Measurements from ENCODE around the gene LARGE1. TPM values are rescaled to one million over a fixed set of nuclear protein-coding genes. Genes with fewer than 3 reads are reported as not detected.

LARGE1 gene
- total RNA-seq, 1 experiment from 2014 or later, result 1.5 TPM

DNA sequence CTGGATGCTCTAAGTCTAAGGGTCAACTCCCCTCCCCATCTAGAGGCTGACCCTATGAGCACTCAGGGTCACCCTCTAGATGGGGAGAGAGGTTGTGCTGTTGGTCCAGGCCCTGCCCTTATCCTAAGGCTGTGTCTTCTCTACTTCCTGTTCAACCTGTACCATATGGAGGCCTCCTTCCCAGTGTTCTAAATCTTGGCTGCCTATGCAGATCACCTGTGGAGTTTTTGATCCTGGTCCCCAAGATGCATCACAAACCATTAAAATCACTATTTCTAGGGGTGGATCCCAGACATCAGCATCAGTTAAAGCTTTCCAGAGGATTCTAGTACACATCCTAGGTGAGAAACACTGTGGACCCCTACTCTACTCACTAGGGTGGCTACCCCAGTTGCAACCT lies 26.2 kb downstream of the LARGE1 start:
- no peak overlapping the region for H3K9ac ChIP-seq (ENCODE audit: low read length)
- no peak overlapping the region for H2AFZ ChIP-seq (ENCODE audit: low read depth, low read length, poor library complexity, severe bottlenecking)
- no peaks in the 10 kb centered on the region for H3K79me2 ChIP-seq (ENCODE audit: insufficient read depth, low read length)
- no peak overlapping the region for H3K4me3 ChIP-seq (replicated peaks in 1 of 2; ENCODE audit: low read depth in 1 of 2, low read length in 2 of 2)
- no peaks in the 10 kb centered on the region for H3K36me3 ChIP-seq (ENCODE audit: control insufficient read depth in 1 of 2, insufficient read depth in 2 of 2, low read length in 2 of 2)
- H3K27me3 ChIP-seq (ENCODE audit: insufficient read depth, low read length), result no peaks in the 10 kb centered on the region
- ChIA-PET CTCF (no interaction called here), POLR2A (no interaction called here), RAD21 (ENCODE audit: low non-redundant PET in 1 of 2, low total read pairs in 2 of 2, uncharacterized antibody in 2 of 2, unreplicated experiment in 2 of 2) (no interaction called here)
- no peak overlapping the region for H3K4me2 ChIP-seq (ENCODE audit: low read length)
- TF ChIP-seq ELF1 (IDR thresholded peaks at IDR 0.05; ENCODE audit: borderline replicate concordance, low read depth), result no peak
- no peak for TF ChIP-seq ZNF274 (IDR thresholded peaks at IDR 0.05; ENCODE audit: low read depth, low read length)
- no peak for TF ChIP-seq FOSL1 (IDR thresholded peaks at IDR 0.05; ENCODE audit: low read depth)
- TF ChIP-seq, protein P1, sequence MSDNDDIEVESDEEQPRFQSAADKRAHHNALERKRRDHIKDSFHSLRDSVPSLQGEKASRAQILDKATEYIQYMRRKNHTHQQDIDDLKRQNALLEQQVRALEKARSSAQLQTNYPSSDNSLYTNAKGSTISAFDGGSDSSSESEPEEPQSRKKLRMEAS (IDR thresholded peaks at IDR 0.05), result no peak
- no peak for TF ChIP-seq POLR2A (IDR thresholded peaks at IDR 0.05; ENCODE audit: borderline replicate concordance, extremely low read depth, insufficient read depth, insufficient read length)
- TF ChIP-seq, protein P2, sequence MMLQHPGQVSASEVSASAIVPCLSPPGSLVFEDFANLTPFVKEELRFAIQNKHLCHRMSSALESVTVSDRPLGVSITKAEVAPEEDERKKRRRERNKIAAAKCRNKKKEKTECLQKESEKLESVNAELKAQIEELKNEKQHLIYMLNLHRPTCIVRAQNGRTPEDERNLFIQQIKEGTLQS (IDR thresholded peaks at IDR 0.05), result no peak
- TF ChIP-seq RAD21 (IDR thresholded peaks at IDR 0.05; ENCODE audit: low read depth), result no peak
- no peak for TF ChIP-seq EZH2 (IDR thresholded peaks at IDR 0.05)
- TF ChIP-seq, protein P3, sequence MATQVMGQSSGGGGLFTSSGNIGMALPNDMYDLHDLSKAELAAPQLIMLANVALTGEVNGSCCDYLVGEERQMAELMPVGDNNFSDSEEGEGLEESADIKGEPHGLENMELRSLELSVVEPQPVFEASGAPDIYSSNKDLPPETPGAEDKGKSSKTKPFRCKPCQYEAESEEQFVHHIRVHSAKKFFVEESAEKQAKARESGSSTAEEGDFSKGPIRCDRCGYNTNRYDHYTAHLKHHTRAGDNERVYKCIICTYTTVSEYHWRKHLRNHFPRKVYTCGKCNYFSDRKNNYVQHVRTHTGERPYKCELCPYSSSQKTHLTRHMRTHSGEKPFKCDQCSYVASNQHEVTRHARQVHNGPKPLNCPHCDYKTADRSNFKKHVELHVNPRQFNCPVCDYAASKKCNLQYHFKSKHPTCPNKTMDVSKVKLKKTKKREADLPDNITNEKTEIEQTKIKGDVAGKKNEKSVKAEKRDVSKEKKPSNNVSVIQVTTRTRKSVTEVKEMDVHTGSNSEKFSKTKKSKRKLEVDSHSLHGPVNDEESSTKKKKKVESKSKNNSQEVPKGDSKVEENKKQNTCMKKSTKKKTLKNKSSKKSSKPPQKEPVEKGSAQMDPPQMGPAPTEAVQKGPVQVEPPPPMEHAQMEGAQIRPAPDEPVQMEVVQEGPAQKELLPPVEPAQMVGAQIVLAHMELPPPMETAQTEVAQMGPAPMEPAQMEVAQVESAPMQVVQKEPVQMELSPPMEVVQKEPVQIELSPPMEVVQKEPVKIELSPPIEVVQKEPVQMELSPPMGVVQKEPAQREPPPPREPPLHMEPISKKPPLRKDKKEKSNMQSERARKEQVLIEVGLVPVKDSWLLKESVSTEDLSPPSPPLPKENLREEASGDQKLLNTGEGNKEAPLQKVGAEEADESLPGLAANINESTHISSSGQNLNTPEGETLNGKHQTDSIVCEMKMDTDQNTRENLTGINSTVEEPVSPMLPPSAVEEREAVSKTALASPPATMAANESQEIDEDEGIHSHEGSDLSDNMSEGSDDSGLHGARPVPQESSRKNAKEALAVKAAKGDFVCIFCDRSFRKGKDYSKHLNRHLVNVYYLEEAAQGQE (IDR thresholded peaks at IDR 0.05; ENCODE audit: low read depth), result no peak
- TF ChIP-seq SIN3A (IDR thresholded peaks at IDR 0.05; ENCODE audit: low read depth), result no peak
- TF ChIP-seq EGR1 (IDR thresholded peaks at IDR 0.05; ENCODE audit: low read depth), result no peak
- no peak for TF ChIP-seq JUND (IDR thresholded peaks at IDR 0.05)
- no peak for TF ChIP-seq SP1 (IDR thresholded peaks at IDR 0.05; ENCODE audit: low read depth)
- TF ChIP-seq, protein P4, sequence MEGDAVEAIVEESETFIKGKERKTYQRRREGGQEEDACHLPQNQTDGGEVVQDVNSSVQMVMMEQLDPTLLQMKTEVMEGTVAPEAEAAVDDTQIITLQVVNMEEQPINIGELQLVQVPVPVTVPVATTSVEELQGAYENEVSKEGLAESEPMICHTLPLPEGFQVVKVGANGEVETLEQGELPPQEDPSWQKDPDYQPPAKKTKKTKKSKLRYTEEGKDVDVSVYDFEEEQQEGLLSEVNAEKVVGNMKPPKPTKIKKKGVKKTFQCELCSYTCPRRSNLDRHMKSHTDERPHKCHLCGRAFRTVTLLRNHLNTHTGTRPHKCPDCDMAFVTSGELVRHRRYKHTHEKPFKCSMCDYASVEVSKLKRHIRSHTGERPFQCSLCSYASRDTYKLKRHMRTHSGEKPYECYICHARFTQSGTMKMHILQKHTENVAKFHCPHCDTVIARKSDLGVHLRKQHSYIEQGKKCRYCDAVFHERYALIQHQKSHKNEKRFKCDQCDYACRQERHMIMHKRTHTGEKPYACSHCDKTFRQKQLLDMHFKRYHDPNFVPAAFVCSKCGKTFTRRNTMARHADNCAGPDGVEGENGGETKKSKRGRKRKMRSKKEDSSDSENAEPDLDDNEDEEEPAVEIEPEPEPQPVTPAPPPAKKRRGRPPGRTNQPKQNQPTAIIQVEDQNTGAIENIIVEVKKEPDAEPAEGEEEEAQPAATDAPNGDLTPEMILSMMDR (IDR thresholded peaks at IDR 0.05 in 2 of 3, conservative IDR thresholded peaks at IDR 0.05 in 1 of 3; ENCODE audit: borderline replicate concordance in 1 of 3, insufficient read depth in 1 of 3, low read depth in 2 of 3, low read length in 2 of 3), result no peak
- TF ChIP-seq SRF (IDR thresholded peaks at IDR 0.05; ENCODE audit: low read depth), result no peak
- no peak for TF ChIP-seq TCF7L2 (IDR thresholded peaks at IDR 0.05; ENCODE audit: borderline replicate concordance, extremely low read depth, insufficient read depth, insufficient read length)
- intact Hi-C loops (cut with micrococcal nuclease), result no loop called here
- no peaks in the 10 kb centered on the region for H3K4me1 ChIP-seq (ENCODE audit: control insufficient read depth in 1 of 2, insufficient read depth in 2 of 2, low read length in 2 of 2)
- H3K9me2 ChIP-seq (ENCODE audit: insufficient read depth), result no peaks in the 10 kb centered on the region
- no peaks in the 10 kb centered on the region for H4K20me1 ChIP-seq (ENCODE audit: insufficient read depth)
- peaks cover 14 to 26% of the 10 kb centered on the region in 2 experiments; a peak in 2 of 4 replicates for H3K9me3 ChIP-seq (ENCODE audit: control insufficient read depth in 1 of 2, insufficient read depth in 1 of 2, low read depth in 1 of 2, low read length in 2 of 2)
- no peak for DNase-seq (ENCODE audit: low read depth, low spot score)
- no peak overlapping the region for H3K27ac ChIP-seq (ENCODE audit: low read depth, low read length)
- BruUV-seq (replicated peaks), result no TSS peak
- no peak for ATAC-seq
